Renal cortical epithelial cell (primary cell): ENCODE data around the gene CTRL. TPM values are rescaled to one million over a fixed set of nuclear protein-coding genes. Genes with fewer than 3 reads are reported as not detected.
"Not testable (repeated sequence)": the region's sequence is repeated elsewhere in the genome, so short reads cannot be mapped to it uniquely, and the experiment has no call there.

Experiments
- DNase-seq: peaks from one replicate; pipeline ENCODE4 v3.0.0-alpha.2; 2011; ENCODE audit warnings: low read depth
- total RNA-seq: library from RNA; depleted of rRNA; stranded (reverse); fragments of >200 nt; gene quantifications from 2 replicates; pipeline ENCODE4 v1.2.3, GENCODE V29; 2014

The CTRL gene
- total RNA-seq, 1 donor from 2014 or later: 0.15 TPM

GRCh38 chr16:67941469-67942199 is 10.0 kb upstream of the CTRL start:
- no peak for DNase-seq

GRCh38 chr16:67940446-67941089 is 8.9 kb upstream of the CTRL start:
- no peak for DNase-seq

- no peak for DNase-seq
Measured at GRCh38 chr16:67939507-67940445, 8.1 kb upstream of the CTRL start.

GRCh38 chr16:67937713-67938112 is 6.1 kb upstream of the CTRL start:
- not testable (repeated sequence) for DNase-seq

- DNase-seq: no peak
Measured at GRCh38 chr16:67936880-67937605, 5.4 kb upstream of the CTRL start.

GRCh38 chr16:67936124-67936879 is 4.6 kb upstream of the CTRL start, which contains the start of gene PSMB10:
TSS of gene PSMB10 (minus strand) at chr16:67936850. CDS start at chr16:67936749, 101 bp downstream.
- DNase-seq: peak; percentile 55

- DNase-seq: peak; percentile 92
Measured at GRCh38 chr16:67935402-67936123, 3.9 kb upstream of the CTRL start.

- no peak for DNase-seq
Measured at GRCh38 chr16:67935101-67935401, 3.4 kb upstream of the CTRL start.

- no peak for DNase-seq
Measured at GRCh38 chr16:67934306-67935100, 2.8 kb upstream of the CTRL start.

GRCh38 chr16:67933805-67934204 is 2.1 kb upstream of the CTRL start:
- DNase-seq: no peak

GRCh38 chr16:67932462-67932840 is 789 bp upstream of the CTRL start:
- DNase-seq: no peak

GRCh38 chr16:67930678-67931211 is 917 bp downstream of the CTRL start:
- no peak for DNase-seq

- DNase-seq: no peak
Measured at GRCh38 chr16:67930191-67930590, 1.5 kb downstream of the CTRL start.

GRCh38 chr16:67928561-67929364 is 2.9 kb downstream of the CTRL start:
- peak; percentile 32 for DNase-seq

- no peak for DNase-seq
Measured at GRCh38 chr16:67928147-67928546, 3.5 kb downstream of the CTRL start.

GRCh38 chr16:67927131-67927941 is 4.3 kb downstream of the CTRL start:
- DNase-seq: no peak

- no peak for DNase-seq
Measured at GRCh38 chr16:67926181-67926750, 5.4 kb downstream of the CTRL start.
